ENCODE data around the gene TSEN15. TPM values are rescaled to one million over a fixed set of nuclear protein-coding genes. Genes with fewer than 3 reads are reported as not detected.

Gene TSEN15
- total RNA-seq, 1 donor from 2014 or later = 23.6 TPM

DNA sequence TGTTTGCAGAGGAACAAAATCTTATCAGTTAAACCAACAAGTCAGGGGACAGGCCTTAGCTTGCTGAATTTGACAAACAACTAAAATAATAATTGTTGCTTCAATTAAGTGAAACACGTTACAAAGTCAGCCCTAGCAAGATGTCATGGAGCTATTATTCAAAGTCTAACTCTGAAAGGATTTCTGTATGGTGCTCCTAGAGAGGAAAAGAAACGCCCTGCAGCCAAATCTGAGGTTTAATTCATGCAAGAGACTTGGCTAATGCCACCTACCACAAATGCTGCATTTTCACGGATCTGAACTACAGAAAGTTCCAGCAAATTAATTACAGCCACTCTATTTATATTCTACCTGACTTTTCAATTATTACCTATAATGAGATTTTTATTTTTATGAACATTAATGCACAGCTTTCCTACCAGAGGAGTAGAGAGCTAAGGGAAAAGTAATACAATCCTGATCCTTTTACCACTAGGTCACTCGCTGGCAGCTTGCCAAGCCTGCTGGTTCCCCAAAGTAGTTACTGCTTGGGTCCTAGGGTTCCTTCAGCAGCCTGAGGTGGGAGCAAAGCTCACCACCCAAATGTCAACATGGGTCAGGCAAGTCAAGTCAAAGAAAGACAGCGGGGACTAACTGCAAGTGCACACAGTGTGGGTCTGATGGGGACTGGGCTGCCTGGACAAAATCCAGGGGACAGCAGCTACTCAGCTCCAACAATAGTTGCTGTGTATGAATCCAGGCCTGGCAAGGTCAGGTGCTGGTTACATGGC lies 22.5 kb upstream of the TSEN15 start:
- peaks cover 8% of the 10 kb centered on the region for H3K4me1 Mint-ChIP-seq (ENCODE audit: low read depth, unreplicated experiment)
- no peaks in the 10 kb centered on the region for H3K27me3 Mint-ChIP-seq (ENCODE audit: unreplicated experiment)
- peak; percentile 35 for DNase-seq
- no peak overlapping the region for H3K4me3 Mint-ChIP-seq (ENCODE audit: unreplicated experiment)
- TF ChIP-seq CTCF (IDR thresholded peaks at IDR 0.05; ENCODE audit: partially characterized antibody, unreplicated experiment) = no peak
- H3K27ac Mint-ChIP-seq (ENCODE audit: unreplicated experiment) = no peak overlapping the region
- H3K36me3 Mint-ChIP-seq (ENCODE audit: unreplicated experiment) = no peaks in the 10 kb centered on the region
- no peaks in the 10 kb centered on the region for H3K9me3 Mint-ChIP-seq (ENCODE audit: unreplicated experiment)

- DNase-seq = no peak
- Mint-ChIP-seq H3K9me3 (ENCODE audit: unreplicated experiment) (no peaks in the 10 kb centered on the region), H3K36me3 (ENCODE audit: unreplicated experiment) (no peaks in the 10 kb centered on the region), H3K27me3 (ENCODE audit: unreplicated experiment) (no peaks in the 10 kb centered on the region), H3K4me1 (ENCODE audit: low read depth, unreplicated experiment) (peaks cover 4% of the 10 kb centered on the region), H3K4me3 (ENCODE audit: unreplicated experiment) (no peak overlapping the region), H3K27ac (ENCODE audit: unreplicated experiment) (no peak overlapping the region)
- no peak for TF ChIP-seq CTCF (IDR thresholded peaks at IDR 0.05; ENCODE audit: partially characterized antibody, unreplicated experiment)
Measured at GRCh38 chr1:184030433-184031091, 21.0 kb upstream of the TSEN15 start.

DNA sequence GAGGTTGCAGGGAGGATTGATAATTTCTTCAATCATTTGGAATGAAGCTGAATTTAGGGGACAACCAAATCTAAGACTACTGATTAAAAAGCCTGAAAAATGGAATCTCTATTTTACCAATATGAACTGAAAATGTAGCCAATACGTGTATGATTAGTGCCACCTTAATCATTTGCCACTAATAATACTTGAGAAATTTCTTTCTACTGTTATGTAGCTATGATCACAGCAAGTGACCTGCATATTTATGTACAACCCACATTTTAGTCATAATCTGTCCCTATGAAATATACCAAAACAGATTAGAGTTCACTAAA lies 20.5 kb upstream of the TSEN15 start:
- no peak overlapping the region for H3K4me3 Mint-ChIP-seq (ENCODE audit: unreplicated experiment)
- TF ChIP-seq CTCF (IDR thresholded peaks at IDR 0.05; ENCODE audit: partially characterized antibody, unreplicated experiment) = no peak
- no peak overlapping the region for H3K27ac Mint-ChIP-seq (ENCODE audit: unreplicated experiment)
- DNase-seq = no peak
- H3K4me1 Mint-ChIP-seq (ENCODE audit: low read depth, unreplicated experiment) = peaks cover 4% of the 10 kb centered on the region
- no peaks in the 10 kb centered on the region for H3K9me3 Mint-ChIP-seq (ENCODE audit: unreplicated experiment)
- H3K27me3 Mint-ChIP-seq (ENCODE audit: unreplicated experiment) = no peaks in the 10 kb centered on the region
- H3K36me3 Mint-ChIP-seq (ENCODE audit: unreplicated experiment) = no peaks in the 10 kb centered on the region

- H3K27me3 Mint-ChIP-seq (ENCODE audit: unreplicated experiment) = no peaks in the 10 kb centered on the region
- no peak for TF ChIP-seq CTCF (IDR thresholded peaks at IDR 0.05; ENCODE audit: partially characterized antibody, unreplicated experiment)
- H3K9me3 Mint-ChIP-seq (ENCODE audit: unreplicated experiment) = no peaks in the 10 kb centered on the region
- DNase-seq = no peak
- H3K4me1 Mint-ChIP-seq (ENCODE audit: low read depth, unreplicated experiment) = peaks cover 4% of the 10 kb centered on the region
- H3K27ac Mint-ChIP-seq (ENCODE audit: unreplicated experiment) = no peak overlapping the region
- no peak overlapping the region for H3K4me3 Mint-ChIP-seq (ENCODE audit: unreplicated experiment)
- H3K36me3 Mint-ChIP-seq (ENCODE audit: unreplicated experiment) = no peaks in the 10 kb centered on the region
Measured at GRCh38 chr1:184031409-184032107, 20.0 kb upstream of the TSEN15 start.

All from glutamatergic neuron (in vitro differentiated cells).